T-helper 9 cell (primary cell): ENCODE measurements around the gene ZSCAN29.
A peak's percentile ranks its signal among the peaks of the same experiment; 100 is the strongest.

Experiments used
- DNase-seq: peaks from one replicate; pipeline ENCODE4 v3.0.0-alpha.2; 2020

ZSCAN29 gene

DNA sequence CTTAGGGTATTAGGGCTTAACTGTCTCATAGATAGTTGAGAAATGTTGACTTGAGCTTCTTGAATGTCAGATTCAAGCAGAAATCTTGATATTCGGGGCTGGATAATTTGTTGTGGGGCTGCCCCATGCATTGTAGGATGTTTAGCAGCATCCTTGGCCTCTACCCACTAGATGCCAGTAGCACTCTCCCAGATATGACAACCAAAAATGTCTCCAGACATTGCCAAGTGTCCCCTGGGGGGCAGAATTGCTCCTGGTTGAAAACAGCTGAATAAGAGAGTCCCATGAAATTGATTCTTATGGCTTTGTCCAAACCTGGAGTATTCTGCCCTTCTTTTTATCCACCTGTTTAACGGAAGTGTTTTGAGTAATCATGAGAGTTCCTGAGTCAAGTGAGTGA is 24.5 kb downstream of the ZSCAN29 start:
- DNase-seq = no peak

DNA sequence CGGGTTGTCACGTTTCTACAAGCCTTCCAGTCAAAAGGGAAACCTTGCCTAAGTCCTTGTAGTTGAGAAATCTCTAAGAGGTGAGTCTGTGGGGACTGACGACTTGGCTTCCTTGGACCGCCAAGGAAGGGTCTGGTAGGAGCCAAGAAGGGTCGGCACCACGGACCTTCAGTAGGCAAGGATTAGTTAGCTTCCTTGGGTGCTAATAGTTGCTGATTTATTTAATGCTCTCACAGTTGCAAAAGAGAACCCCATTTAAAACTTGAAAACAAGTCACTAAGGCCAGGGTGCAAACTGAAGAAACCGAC is 40.1 kb downstream of the ZSCAN29 start:
- DNase-seq = no peak

DNA sequence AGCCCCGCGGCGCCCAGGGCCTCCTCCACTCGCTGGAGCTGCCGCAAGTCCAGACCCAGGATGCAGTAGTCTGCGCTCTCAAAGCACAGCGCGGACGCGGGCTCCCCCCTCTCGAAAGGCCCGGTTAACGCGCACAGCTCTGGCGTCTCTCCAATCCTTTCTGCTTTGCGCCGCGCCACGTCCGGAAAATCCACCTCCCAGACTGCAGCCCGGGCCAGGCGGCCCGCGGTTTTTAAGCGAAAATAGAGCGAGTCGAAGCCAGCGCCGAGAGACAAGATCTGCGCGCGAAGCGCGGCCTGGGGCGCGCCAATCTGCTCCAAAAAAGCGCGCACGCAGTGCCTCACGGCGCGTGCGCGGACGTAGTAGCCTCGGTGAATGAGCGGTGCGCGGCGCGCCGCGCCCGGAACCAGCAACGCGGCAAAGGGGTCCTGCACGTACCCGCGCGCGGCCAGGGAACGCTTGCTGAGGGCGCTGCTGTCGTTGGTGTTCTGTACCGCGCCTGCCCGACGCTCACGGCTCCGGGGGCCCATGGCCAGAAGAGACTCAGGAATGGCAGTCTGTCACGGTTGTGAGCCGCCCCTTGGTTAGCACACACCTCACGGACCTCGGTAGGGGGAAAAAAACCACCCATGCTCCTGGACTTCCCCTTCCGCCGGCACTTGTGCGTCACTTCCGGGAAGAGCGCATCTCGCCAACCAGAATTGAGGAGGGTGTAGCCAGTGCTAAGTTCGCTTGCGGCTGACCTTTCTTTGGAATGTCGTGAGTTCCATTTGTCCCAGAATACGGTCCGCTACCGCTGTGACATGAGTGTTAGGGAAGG is 40.7 kb downstream of the ZSCAN29 start, which contains the start of gene LCMT2:
LCMT2 (minus strand) TSS at position 614 of the 820 bp plus-strand sequence; CDS start at position 530, 84 bp downstream.
- DNase-seq = peak; percentile 85

DNA sequence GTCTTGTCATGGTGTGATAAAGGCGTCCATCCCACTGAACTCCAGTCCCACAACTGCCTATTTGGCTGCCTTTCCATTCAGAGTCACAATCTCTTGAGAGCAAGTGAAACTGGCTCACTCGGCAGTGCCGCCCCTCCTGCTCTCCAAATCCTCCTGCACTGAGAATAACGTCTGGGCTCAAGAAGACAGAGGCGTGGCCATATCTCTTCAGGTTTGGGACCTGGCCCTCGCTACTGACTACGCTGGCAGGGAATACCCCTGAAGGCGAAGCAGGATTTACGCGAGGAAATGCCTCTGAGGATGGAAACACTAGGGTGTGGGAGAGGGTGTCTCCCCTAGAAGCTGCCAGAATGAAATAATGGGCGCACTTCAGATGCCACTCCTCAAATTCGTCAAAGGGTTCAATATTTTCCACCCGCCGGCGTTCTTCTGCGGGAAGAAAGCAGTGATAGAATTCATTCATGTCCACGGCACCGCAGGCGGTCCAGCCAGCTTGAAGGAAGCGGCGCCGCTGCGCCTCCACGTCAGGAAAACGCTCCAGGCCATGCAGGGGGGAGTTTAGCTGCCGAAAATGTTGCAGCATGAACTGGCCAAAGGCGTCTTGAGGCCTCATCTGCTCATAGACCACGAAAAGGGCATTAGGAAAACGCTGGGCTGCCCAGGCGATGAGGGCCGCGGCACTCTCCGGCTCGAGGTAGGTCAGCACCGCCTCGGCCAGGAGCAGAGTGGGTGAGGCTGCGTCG is 41.5 kb downstream of the ZSCAN29 start:
- DNase-seq = no peak

DNA sequence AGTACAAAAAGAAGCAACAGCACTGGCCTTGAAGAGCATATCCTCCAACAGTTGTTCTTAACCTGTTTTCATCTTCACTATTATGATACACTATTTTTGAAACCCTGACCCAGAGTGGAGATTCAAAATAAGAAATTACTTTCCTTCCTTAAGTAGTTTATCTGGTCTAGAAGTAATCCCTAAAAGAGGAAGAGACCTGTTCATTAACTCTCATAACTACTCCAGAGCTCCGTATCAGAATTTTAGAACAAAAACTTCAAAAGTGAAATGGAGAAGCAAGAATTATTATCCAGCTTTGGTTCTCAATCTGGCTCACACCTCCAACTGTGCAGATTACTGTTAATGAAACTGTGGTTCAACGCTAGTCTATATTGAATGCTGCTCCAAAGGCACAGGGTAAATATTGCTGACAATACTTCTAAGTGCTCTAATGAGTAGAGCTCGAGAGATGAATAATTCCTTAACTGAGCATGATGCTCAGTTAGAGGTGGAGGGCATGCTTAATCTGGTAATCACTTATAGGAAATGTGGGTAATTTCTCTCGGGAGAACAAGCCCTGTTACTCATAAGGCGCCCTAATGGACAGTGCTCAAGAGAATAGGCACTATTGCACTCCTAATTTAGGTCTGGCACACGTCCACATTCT is 45.7 kb downstream of the ZSCAN29 start:
- no peak for DNase-seq

DNA sequence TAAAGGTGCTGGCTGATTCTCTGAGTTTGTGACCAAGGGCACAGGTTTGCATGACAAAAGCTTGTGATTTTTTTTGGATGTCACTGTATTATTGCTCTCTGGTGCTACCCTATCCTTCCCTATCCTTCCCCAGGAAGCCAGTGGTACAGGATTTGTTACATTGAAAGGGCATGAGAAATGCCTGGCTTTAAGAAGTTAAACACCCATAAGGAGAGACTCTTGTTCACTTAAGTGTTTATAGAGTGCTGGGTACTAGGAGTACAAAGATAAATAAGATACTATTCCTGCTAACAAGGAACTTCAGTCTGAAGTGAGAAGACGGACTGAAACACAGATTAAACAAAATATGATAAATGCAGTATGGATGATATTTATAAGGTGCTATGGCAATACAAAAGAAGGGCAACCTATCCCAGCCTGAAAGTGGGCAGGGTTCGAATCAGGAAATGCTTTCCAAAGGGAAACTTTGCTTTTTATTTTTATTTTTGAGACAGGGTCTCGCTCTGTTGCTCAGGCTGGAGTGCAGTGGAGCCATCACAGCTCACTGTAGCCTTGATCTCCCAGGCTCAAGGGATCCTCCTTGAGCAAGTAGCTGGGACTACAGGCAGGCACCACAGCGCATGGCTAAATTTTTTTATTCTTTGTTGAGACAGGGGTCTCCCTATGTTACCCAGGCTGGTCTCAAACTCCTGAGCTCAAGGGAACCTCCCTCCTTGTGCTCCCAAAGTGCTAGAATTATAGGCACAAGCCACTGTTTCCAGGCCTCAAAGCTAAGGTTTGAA is 51.7 kb downstream of the ZSCAN29 start:
- no peak for DNase-seq

DNA sequence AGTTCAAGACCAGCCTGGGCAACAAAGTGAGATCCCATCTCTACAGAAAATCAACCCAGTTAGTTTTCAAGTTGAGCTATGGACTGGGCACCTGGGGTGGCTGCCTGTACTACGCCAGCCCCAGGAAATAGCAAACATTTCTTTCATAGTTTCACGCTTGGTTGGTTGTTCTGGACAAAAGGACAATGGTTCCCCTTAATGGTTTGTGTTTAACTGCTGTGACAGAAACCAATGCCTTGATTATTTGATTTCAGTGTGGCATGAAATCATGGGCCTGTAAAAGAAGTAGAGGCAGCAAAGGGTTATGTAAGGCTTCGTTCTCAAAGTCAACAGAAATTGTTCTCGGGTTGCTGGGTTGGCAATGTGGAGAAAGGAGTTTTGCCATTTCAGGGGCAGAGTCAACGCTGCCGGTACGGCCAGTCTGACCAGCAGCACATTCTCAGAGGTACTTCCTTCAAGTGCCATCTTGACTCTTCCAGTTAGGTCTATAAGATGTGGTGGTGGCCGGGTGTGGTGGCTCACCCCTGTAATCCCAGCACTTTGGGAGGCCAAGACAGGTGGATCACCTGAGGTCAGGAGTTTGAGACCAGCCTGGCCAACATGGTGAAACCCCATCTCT is 53.2 kb downstream of the ZSCAN29 start:
- no peak for DNase-seq

DNA sequence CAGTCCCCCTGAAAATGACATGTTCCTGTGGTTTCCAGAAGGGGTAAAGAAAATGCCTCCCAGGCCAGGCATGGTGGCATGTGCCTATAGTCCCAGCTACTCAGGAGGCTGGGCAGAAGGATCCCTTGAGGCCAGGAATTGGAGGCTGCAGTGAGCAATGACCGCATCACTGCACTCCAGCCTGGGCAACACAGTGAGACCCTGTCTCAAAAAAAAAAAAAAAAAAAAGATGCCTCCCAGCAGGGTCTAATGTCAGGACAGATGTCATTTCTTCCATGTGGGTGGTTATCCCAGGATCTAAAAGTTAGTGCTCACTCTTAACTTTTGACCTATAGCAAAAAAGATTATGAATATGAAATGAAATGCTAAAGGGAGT is 53.9 kb downstream of the ZSCAN29 start:
- no peak for DNase-seq

DNA sequence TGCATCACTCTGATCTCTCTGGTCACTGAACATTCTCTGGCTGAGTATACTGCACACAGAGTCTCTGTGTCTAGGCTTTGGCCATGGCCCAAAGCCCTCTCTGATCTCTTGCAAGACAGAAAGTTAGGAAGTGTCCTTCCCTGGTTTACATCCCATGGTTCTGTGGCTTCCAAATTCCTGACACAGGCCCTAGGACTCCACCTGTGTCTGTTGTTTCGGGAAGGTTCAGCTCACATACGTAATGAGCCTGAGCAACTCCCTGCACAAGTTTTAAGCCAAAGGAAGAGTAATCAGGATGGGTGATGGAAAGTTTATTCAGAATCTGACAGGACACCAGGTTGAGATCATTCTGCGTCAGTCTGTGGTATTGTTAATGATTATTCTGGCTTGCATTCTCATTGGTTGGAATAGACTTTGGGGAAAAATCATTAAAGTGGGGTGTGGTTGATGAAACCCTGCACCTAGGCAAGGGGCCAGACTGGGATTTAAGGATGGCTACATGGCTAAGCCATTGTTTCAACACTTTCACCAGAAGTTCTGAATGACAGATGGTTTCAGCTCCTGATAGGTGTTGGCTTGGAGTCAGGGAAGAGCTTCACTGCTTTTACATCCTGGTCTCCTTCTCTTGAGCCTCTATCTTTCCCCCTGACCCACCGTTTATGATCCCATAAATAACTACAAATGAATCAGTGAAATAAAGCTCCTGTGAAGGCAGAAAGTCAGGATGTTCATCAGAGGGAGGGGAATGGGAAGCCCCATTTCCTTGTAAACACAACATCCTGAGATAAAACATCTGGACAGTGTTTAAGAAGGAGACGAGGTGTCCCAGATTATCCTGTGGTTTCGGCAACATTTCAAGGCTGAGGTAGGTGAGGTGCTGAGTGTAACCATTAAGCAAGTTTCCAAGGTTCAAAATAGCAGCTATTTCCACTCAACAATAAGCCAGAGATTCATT is 54.5 kb downstream of the ZSCAN29 start:
- DNase-seq = no peak

DNA sequence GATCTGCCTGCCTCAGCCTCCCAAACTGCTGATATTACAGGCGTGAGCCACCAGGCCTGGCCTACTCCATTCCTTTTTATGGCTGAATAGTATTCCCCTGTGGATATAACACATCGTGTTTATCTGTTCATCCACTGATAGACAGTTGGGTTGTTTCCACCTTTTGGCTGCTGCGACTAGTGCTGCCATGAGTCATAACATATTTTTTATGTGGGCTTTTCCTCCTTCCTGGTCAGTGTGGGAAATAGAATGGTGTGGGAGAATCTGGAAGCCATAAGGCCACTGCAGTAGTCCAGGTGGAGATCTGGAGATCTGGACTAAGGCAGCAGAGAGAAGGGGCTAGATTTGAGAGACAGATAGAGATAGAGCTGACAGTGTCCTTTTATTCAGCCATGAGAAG is 56.7 kb downstream of the ZSCAN29 start:
- DNase-seq = no peak

DNA sequence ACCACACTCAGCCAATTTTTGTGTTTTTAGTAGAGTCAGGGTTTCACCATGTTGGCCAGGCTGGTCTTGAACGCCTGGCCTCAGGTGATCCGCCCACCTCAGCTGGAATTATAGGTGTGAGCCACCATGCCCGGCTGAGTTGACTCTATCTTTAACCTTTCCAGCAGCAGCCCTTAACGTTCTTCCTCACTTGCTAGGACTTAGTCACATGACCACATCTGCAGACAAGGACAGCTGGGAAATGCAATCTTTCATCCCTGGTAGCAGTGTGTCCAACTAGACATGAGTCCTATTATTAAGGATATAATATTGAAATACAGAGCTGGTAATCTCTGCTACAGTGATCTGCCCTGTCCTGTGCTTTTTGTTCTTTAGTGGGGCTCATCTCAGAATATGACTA is 58.5 kb downstream of the ZSCAN29 start:
- no peak for DNase-seq
